GM20431 (cell line): ENCODE measurements around the gene FZD10.

Experiments used
- in situ Hi-C: fragments of 300-500 bp; cut with MseI, MboI; formaldehyde crosslinking; loops from one replicate; pipeline ENCODE4 v1.15.0; 2020; ENCODE audit warnings: low sequenced_read_pairs; ENCODE audit not compliant: unreplicated experiment

Gene FZD10

GRCh38 chr12:130199581-130200390 lies 37.5 kb downstream of the FZD10 start:
- in situ Hi-C loops: no loop called here

DNA sequence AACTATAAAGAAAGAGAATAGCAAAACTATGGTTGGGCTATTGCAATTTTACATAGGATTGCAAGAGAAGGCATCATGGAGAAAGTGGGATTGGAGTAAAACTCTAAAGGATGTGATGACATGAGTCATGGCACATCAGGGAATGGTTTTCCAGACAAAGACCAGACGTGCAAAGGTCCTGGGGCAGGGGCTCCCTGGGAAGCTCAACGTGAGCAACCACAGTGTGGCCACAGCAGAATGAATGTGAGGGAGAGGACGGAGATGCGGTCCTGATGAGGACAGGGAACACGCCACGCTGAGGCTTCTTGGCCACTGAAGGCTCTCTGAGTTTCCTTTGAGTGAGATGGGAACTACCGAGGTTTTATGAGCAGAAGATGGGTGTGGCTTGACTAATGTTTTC lies 38.2 kb downstream of the FZD10 start:
- in situ Hi-C loops: no loop called here

- in situ Hi-C loops: no loop called here
Observed at GRCh38 chr12:130201037-130201436, 38.8 kb downstream of the FZD10 start.

DNA sequence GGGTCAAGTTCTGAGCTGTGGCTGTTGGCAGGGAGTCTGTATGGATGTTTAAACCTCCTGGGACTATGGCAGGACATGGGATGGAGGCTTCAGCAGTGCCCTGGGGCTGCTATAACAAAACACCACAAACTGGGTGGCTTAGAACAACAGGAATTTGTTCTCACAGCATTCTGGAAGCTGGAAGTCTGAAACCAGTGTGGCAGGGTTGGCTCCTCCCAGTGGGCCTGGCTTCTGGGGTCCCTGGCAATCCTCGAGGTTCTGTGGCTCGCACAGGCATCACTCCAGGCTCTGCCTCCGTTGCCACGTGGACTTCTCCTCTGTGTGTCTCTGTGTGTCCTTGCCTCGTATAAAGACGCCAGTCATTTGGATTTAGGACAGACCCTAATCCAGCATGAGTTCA lies 39.9 kb downstream of the FZD10 start:
- in situ Hi-C loops: no loop called here

GRCh38 chr12:130203151-130203550 lies 40.9 kb downstream of the FZD10 start:
- in situ Hi-C loops: no loop called here

- in situ Hi-C loops: no loop called here
Observed at GRCh38 chr12:130204541-130204953, 42.3 kb downstream of the FZD10 start.

- in situ Hi-C loops: no loop called here
Observed at GRCh38 chr12:130205495-130205894, 43.2 kb downstream of the FZD10 start.

DNA sequence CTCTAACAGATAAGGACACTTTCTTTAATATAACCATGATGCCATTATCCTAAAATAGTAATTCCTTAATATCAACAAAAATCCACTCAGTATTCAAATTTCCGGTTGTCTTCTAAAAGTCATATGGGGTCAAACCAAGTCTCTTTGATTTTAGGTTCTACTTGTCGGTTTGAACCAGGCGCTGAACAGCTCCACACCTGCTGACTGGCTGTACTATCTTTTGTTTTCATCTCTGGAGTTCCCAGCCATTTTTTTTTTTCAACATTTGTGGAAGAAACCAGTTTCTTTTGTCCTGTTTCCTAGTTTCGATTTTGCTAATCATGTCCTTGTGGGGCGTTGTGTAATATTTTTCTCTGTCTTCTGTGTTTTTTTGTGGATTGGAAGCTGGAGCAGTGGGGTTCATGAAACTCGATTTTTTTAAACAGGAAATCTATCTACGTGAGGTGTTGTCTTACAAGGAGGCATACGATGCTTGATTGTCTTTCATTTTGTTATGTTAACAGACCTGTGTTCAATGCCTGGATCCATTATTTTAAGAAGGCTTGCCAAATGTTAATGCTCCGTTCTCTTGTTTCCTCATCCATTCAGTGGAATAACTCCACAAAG lies 50.2 kb downstream of the FZD10 start:
- in situ Hi-C loops: no loop called here

DNA sequence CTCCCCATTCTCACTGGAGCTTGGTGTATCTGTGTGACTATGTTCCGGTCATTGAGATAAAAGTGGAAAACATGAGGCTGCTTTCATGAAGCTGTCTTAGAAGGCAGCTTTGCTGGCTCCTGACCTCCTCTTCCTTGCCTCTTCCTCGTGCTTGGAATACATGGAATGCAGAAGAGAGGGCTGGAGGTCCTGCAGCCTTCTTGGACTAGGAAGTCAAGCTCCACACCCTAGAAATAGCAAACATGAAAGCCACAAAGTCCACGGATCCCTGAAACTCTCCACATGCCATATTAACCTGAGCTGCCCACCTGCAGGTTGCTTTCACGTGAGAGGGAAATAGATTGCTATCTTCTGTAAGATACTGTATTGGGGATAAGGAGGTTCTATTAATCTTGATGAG lies 51.0 kb downstream of the FZD10 start:
- in situ Hi-C loops: no loop called here

DNA sequence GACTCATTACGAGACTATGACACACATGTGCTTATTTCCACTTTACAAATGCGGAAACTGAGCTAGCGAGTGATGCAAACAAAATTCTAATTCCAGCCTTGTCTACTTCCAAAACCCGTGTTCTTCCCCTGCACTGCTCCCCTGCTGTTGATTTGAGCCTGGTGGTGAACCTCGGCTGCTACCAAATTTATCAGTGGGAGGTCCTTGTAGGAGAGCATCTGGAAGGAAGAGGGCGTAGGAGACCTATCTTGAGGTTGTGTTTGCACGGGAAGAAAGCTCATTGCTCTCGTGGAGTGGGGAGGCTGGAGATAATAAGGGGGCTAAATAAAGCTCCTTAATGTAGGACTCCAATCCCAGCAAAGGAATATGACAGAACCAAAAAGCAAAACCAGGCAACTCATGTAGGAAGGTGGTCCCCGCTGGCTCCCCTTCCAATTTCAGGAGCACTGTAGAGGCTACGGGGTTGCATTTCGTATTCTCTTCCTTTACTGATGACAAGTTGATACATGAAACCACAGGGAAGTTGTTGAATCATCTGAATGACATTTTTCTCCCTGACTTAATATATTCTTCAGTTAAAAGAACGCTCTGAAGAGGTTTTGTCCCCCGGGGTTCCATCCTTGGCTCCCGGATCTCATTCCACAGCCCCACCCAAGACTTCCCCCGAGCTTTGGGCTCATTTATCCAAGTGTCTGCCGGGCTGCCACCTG lies 52.6 kb downstream of the FZD10 start:
- in situ Hi-C loops: no loop called here
